ENCODE measurements around the gene MLPH. TPM values are rescaled to one million over a fixed set of nuclear protein-coding genes. Genes with fewer than 3 reads are reported as not detected.

The MLPH gene
- total and polyA plus RNA-seq, 2 of the 4 experiments (the other 2 are of a cell fraction), result 13.8 to 21.6 TPM

- H3K23ac ChIP-seq (ENCODE audit: low read depth, low read length), result no peak overlapping the region
- no peak overlapping the region for H3K4ac ChIP-seq (ENCODE audit: low read depth, low read length)
- DNase-seq (no peak), ATAC-seq (ENCODE audit: low read depth) (no peak)
- no peak overlapping the region for H3K4me2 ChIP-seq (ENCODE audit: low read depth, low read length)
- peaks cover 7% of the 10 kb centered on the region for H3K4me1 ChIP-seq (ENCODE audit: control insufficient read depth, insufficient read depth, low read length)
- no peak overlapping the region for H2AK9ac ChIP-seq (replicated peaks; ENCODE audit: low read depth, low read length, poor library complexity)
- no peak overlapping the region for H4K5ac ChIP-seq (ENCODE audit: low read depth, low read length)
- H3K36me3 ChIP-seq (ENCODE audit: control insufficient read depth, insufficient read depth, low read length), result no peaks in the 10 kb centered on the region
- dilution Hi-C loops (cut with HindIII; ENCODE audit: low sequenced_read_pairs, unreplicated experiment), result no loop called here
- H4K91ac ChIP-seq (ENCODE audit: insufficient read depth, low read depth, low read length), result no peak overlapping the region
- H2BK20ac ChIP-seq (ENCODE audit: low read depth, low read length), result no peak overlapping the region
- WGBS, 2 experiments (ENCODE audit: extremely low coverage in 2 of 2, insufficient read length in 1 of 2), result 90% methylated on average over 17 of the region's 29 CpGs; no CpG with 5 or more reads in 1 of the 2 experiments
- no peaks in the 10 kb centered on the region for H3K79me1 ChIP-seq (ENCODE audit: low read depth in 1 of 2, low read length in 2 of 2)
- ChIA-PET CTCF (no interaction called here), POLR2A (ENCODE audit: unreplicated experiment) (no interaction called here)
- no peak overlapping the region for H2AK5ac ChIP-seq (ENCODE audit: low read depth, low read length)
- H3K27ac ChIP-seq (ENCODE audit: insufficient read depth, low read length), result no peak overlapping the region
- TF ChIP-seq MXI1 (IDR thresholded peaks at IDR 0.05; ENCODE audit: borderline replicate concordance, low read depth, low read length) (no peak), CTCF (conservative IDR thresholded peaks at IDR 0.05; ENCODE audit: low read depth, low read length) (no peak), SMC3 (IDR thresholded peaks at IDR 0.05; ENCODE audit: low read depth, low read length) (no peak), CEBPB (IDR thresholded peaks at IDR 0.05; ENCODE audit: low read depth, low read length) (no peak), BHLHE40 (IDR thresholded peaks at IDR 0.05; ENCODE audit: low read depth, low read length) (no peak), USF2 (IDR thresholded peaks at IDR 0.05; ENCODE audit: low read depth, low read length) (no peak), CHD1 (IDR thresholded peaks at IDR 0.05; ENCODE audit: low read depth, low read length) (no peak), MAFK (IDR thresholded peaks at IDR 0.05; ENCODE audit: low read depth, low read length) (no peak), MAZ (IDR thresholded peaks at IDR 0.05; ENCODE audit: borderline replicate concordance, low read depth, low read length) (no peak)
- no peak overlapping the region for H2BK15ac ChIP-seq (ENCODE audit: low read depth, low read length)
- H3K9me3 ChIP-seq (ENCODE audit: control insufficient read depth, insufficient read depth, low read length), result no peaks in the 10 kb centered on the region
- H2AFZ ChIP-seq (replicated peaks; ENCODE audit: low read length, poor library complexity), result no peak overlapping the region
- no peak overlapping the region for H2BK5ac ChIP-seq (ENCODE audit: low read depth, low read length, poor library complexity, severe bottlenecking)
- H3K56ac ChIP-seq (ENCODE audit: extremely low read depth, insufficient read depth, low read length), result no peak overlapping the region
- H3K14ac ChIP-seq (replicated peaks; ENCODE audit: low read depth, low read length), result no peak overlapping the region
- no peak overlapping the region for H2BK120ac ChIP-seq (ENCODE audit: low read depth, low read length)
- intact Hi-C loops (cut with micrococcal nuclease), result no loop called here
- H4K20me1 ChIP-seq (ENCODE audit: insufficient read depth, low read length), result no peaks in the 10 kb centered on the region
- no peak overlapping the region for H3K4me3 ChIP-seq (ENCODE audit: insufficient read depth, low read depth, low read length)
- H3K9ac ChIP-seq (ENCODE audit: low read depth, low read length), result no peak overlapping the region
- H4K8ac ChIP-seq (ENCODE audit: low read depth in 2 of 2, low read length in 2 of 2), result no peak overlapping the region
- 0 out of 2 replicates have a peak, but pooled peaks cover 3% of the 10 kb centered on the region for H3K9me1 ChIP-seq (ENCODE audit: insufficient read depth, low read length)
- H3K18ac ChIP-seq (ENCODE audit: low read depth, low read length), result no peak overlapping the region
- H3K27me3 ChIP-seq (ENCODE audit: control insufficient read depth, insufficient read depth, low read length), result no peaks in the 10 kb centered on the region
- BruUV-seq (replicated peaks), result no TSS peak
- in situ Hi-C loops (cut with MboI; ENCODE audit: low sequenced_read_pairs), result no loop called here
Measured at GRCh38 chr2:237597196-237598145, 110.4 kb downstream of the MLPH start.

All from IMR-90 (cell line).